Activated T-helper 2 cell treated with anti-CD3 and anti-CD28 coated beads, Interferon-gamma antibody, Interleukin-2, Interleukin-4, amounts not matched to agents 10 μg/mL and 5 μg/mL and 100 μg/mL, durations not matched to agents 14 hours and 24 hours and 36 hours (primary cell): ENCODE results near the gene RASSF1. TPM values are rescaled to one million over a fixed set of nuclear protein-coding genes. Genes with fewer than 3 reads are reported as not detected.

Experiments
- DNase-seq: peaks from one replicate; pipeline ENCODE4 v3.0.0; 2021; ENCODE audit warnings: low spot score
- H3K27ac Mint-ChIP-seq: one replicate; pipeline ENCODE4 v1.8.0; 2021; ENCODE audit warnings: mixed read lengths
- H3K27me3 Mint-ChIP-seq: one replicate; pipeline ENCODE4 v1.8.0; 2021; ENCODE audit warnings: low read depth, mixed read lengths
- H3K36me3 Mint-ChIP-seq: one replicate; pipeline ENCODE4 v1.8.0; 2021; ENCODE audit warnings: low read depth, mixed read lengths
- H3K4me1 Mint-ChIP-seq: one replicate; pipeline ENCODE4 v1.8.0; 2021; ENCODE audit warnings: low read depth, mixed read lengths
- H3K4me3 Mint-ChIP-seq: one replicate; pipeline ENCODE4 v1.8.0; 2021; ENCODE audit warnings: low read depth, mild to moderate bottlenecking, moderate library complexity, mixed read lengths
- H3K9me3 Mint-ChIP-seq: one replicate; pipeline ENCODE4 v1.8.0; 2021; ENCODE audit warnings: mixed read lengths
- intact Hi-C: fragments of 100-400 bp; cut with micrococcal nuclease; formaldehyde crosslinking; loops from one replicate; pipeline ENCODE4 v1.15.1; 2023
- total RNA-seq: library from RNA; stranded (reverse); gene quantifications from 2 replicates; pipeline ENCODE4 v1.2.3, GENCODE V29; 2022

RASSF1 gene
- 71.2 and 74.2 TPM in 2 replicates for total RNA-seq

GRCh38 chr3:50340448-50341329 lies at the start of gene RASSF1:
Gene RASSF1, minus strand, starts transcription at chr3:50340836. Its CDS starts 31 bp downstream, at chr3:50340805.
- peak; percentile 82 for DNase-seq
- Mint-ChIP-seq H3K4me1 (peaks cover 30% of the 10 kb centered on the region), H3K27ac (peak within 1 kb of the TSS; percentile 96), H3K9me3 (no peaks in the 10 kb centered on the region), H3K4me3 (peak within 1 kb of the TSS; percentile 95), H3K27me3 (no peaks in the 10 kb centered on the region), H3K36me3 (peaks cover 41% of the 10 kb centered on the region)
- intact Hi-C loops, result loop anchor here (2.0 kb wide), 1 partner anchor 18 kb away; the partner anchor contains the start of gene TMEM115

- no peak for DNase-seq
- intact Hi-C loops, result no loop called here
- Mint-ChIP-seq H3K27me3 (no peaks in the 10 kb centered on the region), H3K27ac (no peak overlapping the region), H3K4me3 (no peak overlapping the region), H3K9me3 (no peaks in the 10 kb centered on the region), H3K36me3 (no peaks in the 10 kb centered on the region), H3K4me1 (peaks cover 6% of the 10 kb centered on the region)
These were observed 48.8 kb upstream of the RASSF1 start for GRCh38 chr3:50389414-50389767.

GRCh38 chr3:50388720-50389413 lies 48.2 kb upstream of the RASSF1 start:
- H3K27ac Mint-ChIP-seq, result no peak overlapping the region
- peaks cover 6% of the 10 kb centered on the region for H3K4me1 Mint-ChIP-seq
- no peaks in the 10 kb centered on the region for H3K9me3 Mint-ChIP-seq
- H3K27me3 Mint-ChIP-seq, result no peaks in the 10 kb centered on the region
- DNase-seq, result no peak
- H3K4me3 Mint-ChIP-seq, result no peak overlapping the region
- no peaks in the 10 kb centered on the region for H3K36me3 Mint-ChIP-seq
- intact Hi-C loops, result no loop called here

- no peak for DNase-seq
- no peaks in the 10 kb centered on the region for H3K9me3 Mint-ChIP-seq
- intact Hi-C loops, result no loop called here
- H3K4me1 Mint-ChIP-seq, result peaks cover 6% of the 10 kb centered on the region
- no peak overlapping the region for H3K4me3 Mint-ChIP-seq
- no peak overlapping the region for H3K27ac Mint-ChIP-seq
- no peaks in the 10 kb centered on the region for H3K36me3 Mint-ChIP-seq
- no peaks in the 10 kb centered on the region for H3K27me3 Mint-ChIP-seq
These were observed 47.5 kb upstream of the RASSF1 start for GRCh38 chr3:50388016-50388719.

GRCh38 chr3:50385754-50386153 lies 45.1 kb upstream of the RASSF1 start:
- H3K4me1 Mint-ChIP-seq, result no peaks in the 10 kb centered on the region
- intact Hi-C loops, result no loop called here
- no peak for DNase-seq
- no peak overlapping the region for H3K27ac Mint-ChIP-seq
- H3K9me3 Mint-ChIP-seq, result no peaks in the 10 kb centered on the region
- no peak overlapping the region for H3K4me3 Mint-ChIP-seq
- H3K27me3 Mint-ChIP-seq, result no peaks in the 10 kb centered on the region
- no peaks in the 10 kb centered on the region for H3K36me3 Mint-ChIP-seq

GRCh38 chr3:50383750-50384149 lies 43.1 kb upstream of the RASSF1 start:
- no peaks in the 10 kb centered on the region for H3K27me3 Mint-ChIP-seq
- H3K36me3 Mint-ChIP-seq, result no peaks in the 10 kb centered on the region
- no peak overlapping the region for H3K27ac Mint-ChIP-seq
- no peak overlapping the region for H3K4me3 Mint-ChIP-seq
- DNase-seq, result no peak
- no peaks in the 10 kb centered on the region for H3K9me3 Mint-ChIP-seq
- intact Hi-C loops, result no loop called here
- H3K4me1 Mint-ChIP-seq, result no peaks in the 10 kb centered on the region

GRCh38 chr3:50382722-50383121 lies 42.1 kb upstream of the RASSF1 start:
- Mint-ChIP-seq H3K27ac (no peak overlapping the region), H3K4me1 (no peaks in the 10 kb centered on the region), H3K36me3 (no peaks in the 10 kb centered on the region), H3K27me3 (no peaks in the 10 kb centered on the region), H3K4me3 (no peak overlapping the region), H3K9me3 (no peaks in the 10 kb centered on the region)
- DNase-seq, result no peak
- intact Hi-C loops, result no loop called here

GRCh38 chr3:50381383-50381782 lies 40.7 kb upstream of the RASSF1 start:
- Mint-ChIP-seq H3K4me3 (no peak overlapping the region), H3K4me1 (no peaks in the 10 kb centered on the region), H3K27me3 (no peaks in the 10 kb centered on the region), H3K9me3 (no peaks in the 10 kb centered on the region), H3K36me3 (no peaks in the 10 kb centered on the region), H3K27ac (no peak overlapping the region)
- no peak for DNase-seq
- intact Hi-C loops, result no loop called here

- Mint-ChIP-seq H3K4me3 (no peak overlapping the region), H3K27me3 (no peaks in the 10 kb centered on the region), H3K4me1 (no peaks in the 10 kb centered on the region), H3K27ac (no peak overlapping the region), H3K9me3 (no peaks in the 10 kb centered on the region), H3K36me3 (no peaks in the 10 kb centered on the region)
- intact Hi-C loops, result no loop called here
- no peak for DNase-seq
These were observed 39.9 kb upstream of the RASSF1 start for GRCh38 chr3:50380405-50381085.

- no peak overlapping the region for H3K4me3 Mint-ChIP-seq
- no peak for DNase-seq
- H3K27ac Mint-ChIP-seq, result no peak overlapping the region
- no peaks in the 10 kb centered on the region for H3K4me1 Mint-ChIP-seq
- H3K9me3 Mint-ChIP-seq, result no peaks in the 10 kb centered on the region
- intact Hi-C loops, result no loop called here
- H3K36me3 Mint-ChIP-seq, result no peaks in the 10 kb centered on the region
- H3K27me3 Mint-ChIP-seq, result no peaks in the 10 kb centered on the region
These were observed 38.1 kb upstream of the RASSF1 start for GRCh38 chr3:50378757-50379156.

- peaks cover under 1% of the 10 kb centered on the region for H3K4me1 Mint-ChIP-seq
- H3K27ac Mint-ChIP-seq, result no peak overlapping the region
- intact Hi-C loops, result no loop called here
- DNase-seq, result no peak
- H3K27me3 Mint-ChIP-seq, result no peaks in the 10 kb centered on the region
- H3K4me3 Mint-ChIP-seq, result no peak overlapping the region
- H3K9me3 Mint-ChIP-seq, result no peaks in the 10 kb centered on the region
- H3K36me3 Mint-ChIP-seq, result no peaks in the 10 kb centered on the region
These were observed 37.4 kb upstream of the RASSF1 start for GRCh38 chr3:50378024-50378423.

GRCh38 chr3:50375258-50375931 lies 34.8 kb upstream of the RASSF1 start:
- no peak for DNase-seq
- H3K36me3 Mint-ChIP-seq, result no peaks in the 10 kb centered on the region
- H3K4me1 Mint-ChIP-seq, result peaks cover 2% of the 10 kb centered on the region
- no peaks in the 10 kb centered on the region for H3K9me3 Mint-ChIP-seq
- H3K27me3 Mint-ChIP-seq, result no peaks in the 10 kb centered on the region
- H3K27ac Mint-ChIP-seq, result no peak overlapping the region
- intact Hi-C loops, result no loop called here
- no peak overlapping the region for H3K4me3 Mint-ChIP-seq
